Neuronal stem cell (in vitro differentiated cells): ENCODE data around the gene BBS12.

Experiments
- DNase-seq: peaks from one replicate; pipeline ENCODE4 v3.0.0-alpha.2; 2013; ENCODE audit warnings: low spot score
- H2AFZ ChIP-seq: one replicate; pipeline ENCODE4 v1.6.1; 2013; ENCODE audit warnings: mild to moderate bottlenecking, low read length, inconsistent platforms
- H2AK5ac ChIP-seq: 2 replicates; pipeline ENCODE4 v1.6.1; 2013; ENCODE audit warnings: low read depth, mild to moderate bottlenecking, inconsistent platforms, low read length, moderate library complexity, mixed read lengths
- H2BK120ac ChIP-seq: 2 replicates; pipeline ENCODE4 v1.6.1; 2013; ENCODE audit warnings: low read depth, mild to moderate bottlenecking, inconsistent platforms, low read length, moderate library complexity, mixed read lengths
- H2BK12ac ChIP-seq: one replicate; pipeline ENCODE4 v1.6.1; 2013; ENCODE audit warnings: low read length, inconsistent platforms
- H2BK15ac ChIP-seq: 2 replicates; pipeline ENCODE4 v1.6.1; 2013; ENCODE audit warnings: mild to moderate bottlenecking, low read length, inconsistent platforms, mixed read lengths
- H2BK5ac ChIP-seq: one replicate; pipeline ENCODE4 v1.6.1; 2013; ENCODE audit warnings: inconsistent platforms, mild to moderate bottlenecking, low read length, moderate library complexity
- H3K14ac ChIP-seq: one replicate; pipeline ENCODE4 v1.6.1; 2013; ENCODE audit warnings: low read length, inconsistent platforms
- H3K18ac ChIP-seq: 2 replicates; pipeline ENCODE4 v1.6.1; 2013; ENCODE audit warnings: low read length, inconsistent platforms
- H3K23ac ChIP-seq: 2 replicates; pipeline ENCODE4 v1.6.1; 2013; ENCODE audit warnings: low read depth, mild to moderate bottlenecking, mixed read lengths, low read length, inconsistent platforms; ENCODE audit not compliant: poor library complexity
- H3K27ac ChIP-seq: replicated peaks from 3 replicates; pipeline ENCODE4 v1.5.1; 2013; ENCODE audit warnings: low read length, inconsistent platforms
- H3K27me3 ChIP-seq, 3 experiments: 2 replicates each; pipeline ENCODE4 v1.6.1; 2013; ENCODE audit warnings: low read length in 3 of 3, mild to moderate bottlenecking in 2 of 3, inconsistent platforms in 1 of 3, low read depth in 1 of 3, mixed read lengths in 1 of 3, moderate library complexity in 1 of 3; ENCODE audit not compliant: control insufficient read depth in 3 of 3, insufficient read depth in 3 of 3
- H3K36me3 ChIP-seq, 2 donors: replicated peaks in 1 of 2; 2 replicates each; pipeline ENCODE4 v1.6.1; 2013; ENCODE audit warnings: low read length in 2 of 2; ENCODE audit not compliant: control insufficient read depth in 2 of 2, insufficient read depth in 2 of 2
- H3K4ac ChIP-seq: 2 replicates; pipeline ENCODE4 v1.6.1; 2013; ENCODE audit warnings: inconsistent platforms, mild to moderate bottlenecking, low read length, moderate library complexity
- H3K4me1 ChIP-seq, 2 donors: 1 replicate in 1 of 2; 2 replicates in 1 of 2; pipeline ENCODE4 v1.6.1; 2013; ENCODE audit warnings: low read length in 2 of 2, low read depth in 1 of 2; ENCODE audit not compliant: control insufficient read depth in 2 of 2, insufficient read depth in 1 of 2
- H3K4me2 ChIP-seq: one replicate; pipeline ENCODE4 v1.6.1; 2013; ENCODE audit warnings: mild to moderate bottlenecking, low read length, inconsistent platforms; ENCODE audit not compliant: insufficient read depth, poor library complexity, severe bottlenecking
- H3K4me3 ChIP-seq, 2 donors: 2 replicates each; pipeline ENCODE4 v1.5.1; 2013; ENCODE audit warnings: low read length in 2 of 2, mild to moderate bottlenecking in 2 of 2, inconsistent platforms in 1 of 2, moderate library complexity in 1 of 2
- H3K79me1 ChIP-seq: one replicate; pipeline ENCODE4 v1.6.1; 2013; ENCODE audit warnings: low read depth, mild to moderate bottlenecking, inconsistent platforms, low read length, moderate library complexity
- H3K9ac ChIP-seq: one replicate; pipeline ENCODE4 v1.6.1; 2013; ENCODE audit warnings: mild to moderate bottlenecking, low read depth, low read length, inconsistent platforms; ENCODE audit not compliant: poor library complexity
- H3K9me3 ChIP-seq, 2 donors: replicated peaks in 1 of 2; 2 replicates each; pipeline versions ENCODE3 to v1.6.1; 2013; ENCODE audit warnings: low read length in 2 of 2, mild to moderate bottlenecking in 2 of 2, inconsistent platforms in 1 of 2, low read depth in 1 of 2, mixed read lengths in 1 of 2, moderate library complexity in 1 of 2; ENCODE audit not compliant: control insufficient read depth in 2 of 2, insufficient read depth in 1 of 2
- H4K8ac ChIP-seq: one replicate; pipeline ENCODE4 v1.6.1; 2013; ENCODE audit warnings: low read depth, mild to moderate bottlenecking, inconsistent platforms, low read length, moderate library complexity
- H4K91ac ChIP-seq: one replicate; pipeline ENCODE4 v1.6.1; 2013; ENCODE audit warnings: low read length, low read depth, mild to moderate bottlenecking, inconsistent platforms; ENCODE audit not compliant: poor library complexity
- WGBS, 2 donors: extraction: QIAGEN DNeasy Blood & Tissue Kit; methylation state at CpG; one replicate each; pipeline ENCODE4 v1.1.7; 2013; ENCODE audit warnings: missing lambda C conversion rate in 2 of 2, mixed read lengths in 1 of 2; ENCODE audit not compliant: insufficient read length in 2 of 2, insufficient replicate concordance in 1 of 2; ENCODE audit errors: extremely low coverage in 2 of 2; 5-methylcytosine and 5-hydroxymethylcytosine counted together

Gene BBS12

GRCh38 chr4:122764071-122764820, 31.7 kb downstream of the BBS12 start:
- Histone ChIP-seq H3K4me2 (no peak overlapping the region), H3K9ac (no peak overlapping the region), H2BK5ac (no peak overlapping the region), H3K79me1 (no peaks in the 10 kb centered on the region), H3K27ac (no peak overlapping the region), H2AFZ (no peak overlapping the region), H4K91ac (no peak overlapping the region), H3K9me3 (no peaks in the 10 kb centered on the region), H2AK5ac (no peak overlapping the region), H3K4me3 (no peak overlapping the region), H2BK15ac (no peak overlapping the region), H3K27me3 (no peaks in the 10 kb centered on the region), H3K14ac (no peak overlapping the region), H3K4ac (no peak overlapping the region), H3K18ac (no peak overlapping the region), H3K4me1 (no peaks in the 10 kb centered on the region), H3K23ac (no peak overlapping the region), H2BK120ac (no peak overlapping the region), H2BK12ac (no peak overlapping the region), H4K8ac (no peak overlapping the region), H3K36me3 (no peaks in the 10 kb centered on the region)
- no peak for DNase-seq
- WGBS, 2 donors = no CpG with 5 or more reads among the region's 5 CpGs

GRCh38 chr4:122764821-122765215, 32.3 kb downstream of the BBS12 start:
- no peak overlapping the region for H3K4me2 ChIP-seq
- no peak overlapping the region for H2BK5ac ChIP-seq
- no peak overlapping the region for H3K18ac ChIP-seq
- no peak overlapping the region for H3K27ac ChIP-seq
- no peak overlapping the region for H3K14ac ChIP-seq
- no peaks in the 10 kb centered on the region for H3K9me3 ChIP-seq
- H3K4ac ChIP-seq = no peak overlapping the region
- no peak overlapping the region for H3K9ac ChIP-seq
- H2BK120ac ChIP-seq = no peak overlapping the region
- no peak overlapping the region for H2AK5ac ChIP-seq
- no peak overlapping the region for H2BK12ac ChIP-seq
- no peak overlapping the region for H4K8ac ChIP-seq
- no peaks in the 10 kb centered on the region for H3K4me1 ChIP-seq
- no peaks in the 10 kb centered on the region for H3K79me1 ChIP-seq
- no peak overlapping the region for H4K91ac ChIP-seq
- H2AFZ ChIP-seq = no peak overlapping the region
- no peak overlapping the region for H3K23ac ChIP-seq
- WGBS, 2 donors = no CpG with 5 or more reads among the region's 1 CpG
- H3K27me3 ChIP-seq = no peaks in the 10 kb centered on the region
- H3K4me3 ChIP-seq = no peak overlapping the region
- no peak overlapping the region for H2BK15ac ChIP-seq
- no peaks in the 10 kb centered on the region for H3K36me3 ChIP-seq
- DNase-seq = no peak

DNA sequence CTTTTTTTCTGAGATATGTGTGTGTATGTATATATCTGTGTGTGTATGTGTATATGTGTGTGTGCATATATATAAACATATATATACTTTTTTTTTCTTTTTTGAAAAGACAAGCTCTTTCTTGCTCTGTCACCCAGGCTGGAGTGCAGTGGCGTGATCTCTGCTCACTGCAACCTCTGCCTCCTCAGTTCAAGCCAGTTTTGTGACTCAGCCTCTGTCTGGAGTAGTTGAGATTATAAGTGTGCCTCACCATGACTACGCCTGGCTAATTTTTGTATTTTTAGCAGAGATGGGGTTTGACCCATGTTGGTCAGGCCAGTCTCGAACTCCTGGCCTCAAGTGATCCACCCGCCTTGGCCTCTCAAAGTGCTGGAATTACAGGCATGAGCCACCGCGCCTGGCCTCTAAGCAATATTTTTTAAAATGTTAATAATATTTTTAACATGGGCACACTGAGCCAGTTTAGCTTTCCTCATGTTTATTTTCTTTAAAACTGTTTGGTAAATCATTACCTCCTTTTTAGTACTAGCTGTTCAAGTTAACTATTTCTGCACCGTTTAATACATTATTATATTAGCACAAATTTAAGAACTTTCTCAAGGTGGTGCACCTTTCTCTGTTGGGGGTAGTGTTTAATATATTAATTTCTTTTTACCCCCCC, 33.3 kb downstream of the BBS12 start:
- H4K8ac ChIP-seq = no peak overlapping the region
- no peak for DNase-seq
- no peaks in the 10 kb centered on the region for H3K4me1 ChIP-seq
- H2AK5ac ChIP-seq = no peak overlapping the region
- no peak overlapping the region for H4K91ac ChIP-seq
- no peak overlapping the region for H3K4me3 ChIP-seq
- H3K79me1 ChIP-seq = no peaks in the 10 kb centered on the region
- no peak overlapping the region for H3K18ac ChIP-seq
- no peak overlapping the region for H2BK5ac ChIP-seq
- WGBS, 2 donors = no CpG with 5 or more reads among the region's 7 CpGs
- no peaks in the 10 kb centered on the region for H3K9me3 ChIP-seq
- no peak overlapping the region for H2AFZ ChIP-seq
- H3K27me3 ChIP-seq = no peaks in the 10 kb centered on the region
- H3K4ac ChIP-seq = no peak overlapping the region
- no peak overlapping the region for H3K27ac ChIP-seq
- no peak overlapping the region for H2BK120ac ChIP-seq
- no peak overlapping the region for H3K14ac ChIP-seq
- no peak overlapping the region for H3K9ac ChIP-seq
- no peaks in the 10 kb centered on the region for H3K36me3 ChIP-seq
- no peak overlapping the region for H2BK12ac ChIP-seq
- no peak overlapping the region for H3K4me2 ChIP-seq
- H2BK15ac ChIP-seq = no peak overlapping the region
- no peak overlapping the region for H3K23ac ChIP-seq

- Histone ChIP-seq H3K23ac (no peak overlapping the region), H3K9me3 (no peaks in the 10 kb centered on the region), H3K79me1 (no peaks in the 10 kb centered on the region), H3K27ac (no peak overlapping the region), H3K27me3 (no peaks in the 10 kb centered on the region), H3K4me1 (no peaks in the 10 kb centered on the region), H2BK12ac (no peak overlapping the region), H2BK5ac (no peak overlapping the region), H3K4me2 (no peak overlapping the region), H3K18ac (no peak overlapping the region), H2BK15ac (no peak overlapping the region), H3K9ac (no peak overlapping the region), H3K4me3 (no peak overlapping the region), H2AFZ (no peak overlapping the region), H2BK120ac (no peak overlapping the region), H2AK5ac (no peak overlapping the region), H3K4ac (no peak overlapping the region), H4K8ac (no peak overlapping the region), H4K91ac (no peak overlapping the region), H3K36me3 (no peaks in the 10 kb centered on the region), H3K14ac (no peak overlapping the region)
- DNase-seq = no peak
- WGBS, 2 donors = no CpG with 5 or more reads among the region's 3 CpGs
Observed at GRCh38 chr4:122766353-122766705, 33.8 kb downstream of the BBS12 start.
